Activated T-helper 2 cell treated with anti-CD3 and anti-CD28 coated beads, Interferon-gamma antibody, Interleukin-2, Interleukin-4, amounts not matched to agents 10 μg/mL and 5 μg/mL and 100 μg/mL, durations not matched to agents 14 hours and 24 hours and 36 hours (primary cell): Measurements from ENCODE around the gene GRB2. TPM values are rescaled to one million over a fixed set of nuclear protein-coding genes. Genes with fewer than 3 reads are reported as not detected.

Experiments used
- DNase-seq: peaks from one replicate; pipeline ENCODE4 v3.0.0; 2021; ENCODE audit warnings: low spot score
- H3K27ac Mint-ChIP-seq: one replicate; pipeline ENCODE4 v1.8.0; 2021; ENCODE audit warnings: mixed read lengths
- H3K27me3 Mint-ChIP-seq: one replicate; pipeline ENCODE4 v1.8.0; 2021; ENCODE audit warnings: low read depth, mixed read lengths
- H3K36me3 Mint-ChIP-seq: one replicate; pipeline ENCODE4 v1.8.0; 2021; ENCODE audit warnings: low read depth, mixed read lengths
- H3K4me1 Mint-ChIP-seq: one replicate; pipeline ENCODE4 v1.8.0; 2021; ENCODE audit warnings: low read depth, mixed read lengths
- H3K4me3 Mint-ChIP-seq: one replicate; pipeline ENCODE4 v1.8.0; 2021; ENCODE audit warnings: low read depth, mild to moderate bottlenecking, moderate library complexity, mixed read lengths
- H3K9me3 Mint-ChIP-seq: one replicate; pipeline ENCODE4 v1.8.0; 2021; ENCODE audit warnings: mixed read lengths
- intact Hi-C: fragments of 100-400 bp; cut with micrococcal nuclease; formaldehyde crosslinking; loops from one replicate; pipeline ENCODE4 v1.15.1; 2023
- total RNA-seq: library from RNA; stranded (reverse); gene quantifications from 2 replicates; pipeline ENCODE4 v1.2.3, GENCODE V29; 2022

The GRB2 gene
- total RNA-seq, 1 donor from 2014 or later, result 176 TPM

DNA sequence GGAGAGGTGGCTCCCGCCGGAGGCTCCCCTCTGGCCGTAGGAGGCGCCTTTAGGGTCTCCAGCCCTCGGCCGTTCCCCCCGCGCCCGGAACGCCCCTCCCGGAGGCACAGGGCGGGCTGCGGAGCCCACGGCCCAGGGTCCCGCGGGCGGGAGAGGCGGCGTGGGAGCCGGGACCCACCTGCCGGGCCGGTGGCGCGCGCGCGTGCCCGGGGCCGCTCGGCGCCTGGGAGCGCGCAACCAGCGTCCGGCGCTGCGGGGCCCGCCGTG, 134.6 kb downstream of the GRB2 start, which contains the start of gene MIF4GD:
Gene MIF4GD, minus strand, starts transcription at position 266 of the 267 bp plus-strand sequence. CDS start 1,036 bp downstream, outside the sequence.
- no peaks in the 10 kb centered on the region for H3K27me3 Mint-ChIP-seq
- H3K4me1 Mint-ChIP-seq, result peaks cover 33% of the 10 kb centered on the region
- DNase-seq, result no peak
- peaks cover 56% of the 10 kb centered on the region for H3K36me3 Mint-ChIP-seq
- peak within 1 kb of the TSS; percentile 93 for H3K27ac Mint-ChIP-seq
- intact Hi-C loops, result loop anchor here (1.0 to 10.0 kb wide), 6 partner anchors 9 to 394 kb away; partner anchors contain the start of genes CASKIN2, RECQL5, SAP30BP and SLC25A19
- H3K9me3 Mint-ChIP-seq, result no peaks in the 10 kb centered on the region
- peak within 1 kb of the TSS; percentile 88 for H3K4me3 Mint-ChIP-seq

- Mint-ChIP-seq H3K36me3 (peaks cover 58% of the 10 kb centered on the region), H3K27me3 (no peaks in the 10 kb centered on the region)
Observed at GRCh38 chr17:75270218-75270965, 135.1 kb downstream of the GRB2 start.

DNA sequence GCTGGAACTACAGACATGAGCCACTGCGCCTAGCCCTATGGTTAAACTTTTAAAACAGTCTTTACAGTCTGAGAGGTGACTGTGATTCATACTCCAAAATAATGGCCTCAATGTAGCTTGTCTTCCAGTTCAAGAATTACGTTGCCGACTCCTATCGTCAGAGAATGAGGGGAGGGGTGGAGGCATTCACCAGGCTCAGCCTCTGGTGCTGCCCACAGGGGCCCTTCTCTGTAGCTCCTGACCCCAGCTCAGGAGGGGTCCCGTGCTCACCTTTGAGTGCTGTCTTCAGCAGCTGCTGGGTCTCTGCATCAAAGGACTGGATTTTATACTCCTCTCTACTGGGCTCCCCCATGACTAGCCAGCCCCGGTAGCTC, 135.6 kb downstream of the GRB2 start:
- no peak for DNase-seq
- Mint-ChIP-seq H3K4me1 (peaks cover 30% of the 10 kb centered on the region), H3K36me3 (peaks cover 59% of the 10 kb centered on the region), H3K27ac (peak overlapping the region; percentile 93), H3K4me3 (peak overlapping the region; percentile 85), H3K9me3 (no peaks in the 10 kb centered on the region), H3K27me3 (no peaks in the 10 kb centered on the region)
- intact Hi-C loops, result loop anchor here (1.0 to 10.0 kb wide), 5 partner anchors 8 to 395 kb away; partner anchors contain the start of genes CASKIN2, MYO15B, RECQL5 and SAP30BP

More at GRCh38 chr17:75270218-75270965, 135.1 kb downstream of the GRB2 start:
- intact Hi-C loops, result loop anchor here (1.0 to 10.0 kb wide), 4 partner anchors 8 to 394 kb away; partner anchors contain the start of genes CASKIN2, RECQL5, SAP30BP and TSEN54
- peaks cover 33% of the 10 kb centered on the region for H3K4me1 Mint-ChIP-seq
- H3K4me3 Mint-ChIP-seq, result peak overlapping the region; percentile 85
- peak overlapping the region; percentile 93 for H3K27ac Mint-ChIP-seq
- DNase-seq, result peak; percentile 60
- no peaks in the 10 kb centered on the region for H3K9me3 Mint-ChIP-seq

Other genes starting within 250 kb of the GRB2 start
- gene SUMO2, start 222.7 kb downstream of the GRB2 start, total RNA-seq, result 653 and 679 TPM in 2 replicates
- gene NUP85, start 200.0 kb downstream of the GRB2 start, total RNA-seq, result 115 and 122 TPM in 2 replicates
- 71.7 and 77.2 TPM in 2 replicates for gene GGA3, start 144.1 kb downstream of the GRB2 start, total RNA-seq
- gene MRPS7, start 143.8 kb downstream of the GRB2 start, total RNA-seq, result 99.4 and 101 TPM in 2 replicates
- gene MIF4GD, start 134.4 kb downstream of the GRB2 start, total RNA-seq, result 50.5 and 51.5 TPM in 2 replicates
- 97.4 and 101 TPM in 2 replicates for gene SLC25A19, start 116.2 kb downstream of the GRB2 start, total RNA-seq
- gene TMEM94, start 51.0 kb upstream of the GRB2 start, total RNA-seq, result 71.1 and 79.3 TPM in 2 replicates
- gene CASKIN2, start 109.9 kb upstream of the GRB2 start, total RNA-seq, result 2.2 and 2.3 TPM in 2 replicates
- gene TSEN54, start 110.8 kb upstream of the GRB2 start, total RNA-seq, result 74.6 and 78.2 TPM in 2 replicates
- 12.1 and 13.5 TPM in 2 replicates for gene LLGL2, start 120.0 kb upstream of the GRB2 start, total RNA-seq
- 33.9 and 34.8 TPM in 2 replicates for gene MYO15B, start 182.1 kb upstream of the GRB2 start, total RNA-seq
- gene SMIM5, start 227.8 kb upstream of the GRB2 start, total RNA-seq, result 0.09 and 0.16 TPM in 2 replicates